Stomach smooth muscle (tissue), 2 donors: ENCODE results near the gene PUS10.
"Not testable (repeated sequence)": the region's sequence is repeated elsewhere in the genome, so short reads cannot be mapped to it uniquely, and the experiment has no call there.

Experiments used
- H3K27ac ChIP-seq: one replicate; pipeline ENCODE4 v1.7.0; 2013; ENCODE audit warnings: mild to moderate bottlenecking, low read length, inconsistent platforms
- H3K27me3 ChIP-seq, 2 donors: one replicate each; pipeline ENCODE4 v1.7.0; 2013; ENCODE audit warnings: low read length in 2 of 2; ENCODE audit not compliant: insufficient read depth in 2 of 2, control insufficient read depth in 1 of 2
- H3K36me3 ChIP-seq, 2 donors: one replicate each; pipeline ENCODE4 v1.7.0; 2013; ENCODE audit warnings: low read length in 2 of 2; ENCODE audit not compliant: control insufficient read depth in 2 of 2, insufficient read depth in 2 of 2
- H3K4me1 ChIP-seq: one replicate; pipeline ENCODE4 v1.7.0; 2013; ENCODE audit warnings: low read length; ENCODE audit not compliant: control insufficient read depth, insufficient read depth
- H3K4me3 ChIP-seq, 2 donors: one replicate each; pipeline ENCODE4 v1.7.0; 2013; ENCODE audit warnings: low read length in 2 of 2
- H3K9ac ChIP-seq, 2 donors: one replicate each; pipeline ENCODE4 v1.7.0; 2013; ENCODE audit warnings: low read length in 2 of 2, mild to moderate bottlenecking in 1 of 2
- H3K9me3 ChIP-seq, 2 donors: one replicate each; pipeline ENCODE4 v1.7.0; 2013; ENCODE audit warnings: low read length in 2 of 2; ENCODE audit not compliant: control insufficient read depth in 2 of 2
- donor health status: healthy.
- donor health status: Pancreatic carcinoma.

PUS10 gene

DNA sequence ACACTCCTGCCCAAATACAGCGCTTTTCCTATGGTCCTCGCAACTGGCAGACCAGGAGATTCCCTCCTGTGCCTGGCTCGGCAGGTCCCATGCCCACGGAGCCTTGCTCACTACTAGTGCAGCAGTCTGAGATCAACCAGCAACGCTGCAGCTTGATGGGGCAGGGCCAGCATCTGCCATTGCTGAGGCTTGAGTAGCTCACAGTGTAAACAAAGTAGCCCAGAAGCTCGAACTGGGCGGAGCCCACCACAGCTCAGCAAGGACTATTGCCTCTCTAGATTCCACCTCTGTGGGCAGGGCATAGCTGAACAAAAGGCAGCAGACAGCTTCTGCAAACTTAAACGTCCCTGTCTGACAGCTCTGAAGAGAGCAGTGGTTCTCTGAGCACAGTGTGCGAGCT, 16.5 kb upstream of the PUS10 start:
- H3K27ac ChIP-seq, H3K9ac ChIP-seq, H3K4me1 ChIP-seq, H3K4me3 ChIP-seq, H3K9me3 ChIP-seq, H3K27me3 ChIP-seq: not testable (repeated sequence)
- peaks cover 16 to 24% of the 10 kb centered on the region in 2 donors for H3K36me3 ChIP-seq

DNA sequence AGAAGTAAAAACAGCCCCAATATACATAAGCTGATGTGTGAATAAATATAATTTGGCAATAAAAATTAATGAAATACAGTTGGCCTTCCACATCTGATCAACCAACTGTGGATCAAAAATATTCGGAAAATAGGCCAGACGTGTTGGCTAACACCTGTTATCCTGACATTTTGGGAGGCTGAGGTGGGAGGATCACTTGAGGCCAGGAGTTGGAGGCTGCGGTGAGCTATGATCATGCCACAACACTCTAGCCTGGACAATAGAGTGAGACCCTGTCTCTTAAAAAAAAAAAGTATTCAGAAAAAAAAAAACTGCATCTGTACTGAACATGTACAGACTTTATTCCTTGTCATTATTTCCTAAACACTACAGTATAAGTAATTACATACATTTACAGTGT, 11.5 kb upstream of the PUS10 start:
- H3K36me3 ChIP-seq: peaks cover 17 to 22% of the 10 kb centered on the region in 2 donors

GRCh38 chr2:61023670-61024069, 5.6 kb upstream of the PUS10 start:
- no peak overlapping the region for H3K27ac ChIP-seq
- H3K4me1 ChIP-seq: peaks cover 3% of the 10 kb centered on the region
- peaks cover 4% of the 10 kb centered on the region in 2 donors for H3K36me3 ChIP-seq
- H3K27me3 ChIP-seq: no peaks in the 10 kb centered on the region
- peaks cover 0 to 3% of the 10 kb centered on the region in 2 donors for H3K9me3 ChIP-seq
- no peak overlapping the region for H3K4me3 ChIP-seq
- no peak overlapping the region for H3K9ac ChIP-seq

More for the DNA sequence above, 11.5 kb upstream of the PUS10 start:
- Histone ChIP-seq H3K4me3 (no peak overlapping the region), H3K9ac (no peak overlapping the region), H3K27me3 (no peaks in the 10 kb centered on the region), H3K4me1 (no peaks in the 10 kb centered on the region), H3K27ac (no peak overlapping the region), H3K9me3 (no peaks in the 10 kb centered on the region)

DNA sequence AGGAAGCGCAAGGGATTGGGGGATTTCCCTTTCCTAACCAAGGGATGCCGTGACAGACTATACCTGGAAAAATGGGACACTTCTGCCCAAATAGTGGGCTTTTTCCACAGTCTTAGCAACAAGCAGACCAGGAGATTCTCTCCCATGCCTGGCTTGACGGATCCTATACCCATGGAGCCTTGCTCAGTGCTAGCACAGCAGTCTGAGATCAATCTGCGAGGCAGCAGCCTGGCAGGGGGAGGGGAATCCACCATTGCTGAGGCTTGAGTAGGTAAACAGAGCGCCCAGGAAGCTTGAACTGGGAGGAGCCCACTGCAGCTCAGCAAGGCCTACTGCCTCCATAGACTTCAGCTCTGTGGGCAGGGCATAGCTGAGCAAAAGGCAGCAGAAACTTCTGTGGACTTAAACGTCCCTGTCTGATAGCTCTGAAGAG, 3.2 kb upstream of the PUS10 start:
- Histone ChIP-seq H3K4me3 (no peak overlapping the region), H3K27ac (no peak overlapping the region), H3K9ac (no peak overlapping the region), H3K9me3 (peaks cover 0 to 3% of the 10 kb centered on the region in 2 donors), H3K27me3 (no peaks in the 10 kb centered on the region), H3K36me3 (peaks cover 0 to 4% of the 10 kb centered on the region in 2 donors), H3K4me1 (peaks cover 8% of the 10 kb centered on the region)

DNA sequence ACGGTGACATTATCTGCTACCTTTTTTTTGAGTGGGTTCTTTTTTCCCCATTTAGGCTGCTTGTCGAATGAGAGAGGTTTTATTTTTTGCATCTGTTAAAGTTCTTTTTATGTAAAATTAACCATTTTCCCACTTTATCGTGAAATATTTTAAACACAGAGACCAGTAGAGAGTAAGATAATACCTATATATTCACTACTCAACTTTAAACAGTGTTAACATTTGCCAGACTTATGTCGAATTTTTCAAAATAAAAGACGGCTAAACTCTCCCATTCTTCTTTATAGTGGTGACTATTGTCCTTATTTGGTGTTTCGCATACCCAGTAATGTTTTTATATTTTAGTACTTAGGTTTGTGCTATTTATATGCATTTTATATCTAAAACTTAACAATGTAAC, 743 bp upstream of the PUS10 start:
- Histone ChIP-seq H3K9ac (peak overlapping the region in 1 of 2 donors; percentile 87), H3K9me3 (peaks cover 0 to 3% of the 10 kb centered on the region in 2 donors), H3K27ac (no peak overlapping the region), H3K4me3 (peak overlapping the region; percentile 90 to 98), H3K4me1 (peaks cover 8% of the 10 kb centered on the region), H3K36me3 (peaks cover 0 to 4% of the 10 kb centered on the region in 2 donors), H3K27me3 (no peaks in the 10 kb centered on the region)

DNA sequence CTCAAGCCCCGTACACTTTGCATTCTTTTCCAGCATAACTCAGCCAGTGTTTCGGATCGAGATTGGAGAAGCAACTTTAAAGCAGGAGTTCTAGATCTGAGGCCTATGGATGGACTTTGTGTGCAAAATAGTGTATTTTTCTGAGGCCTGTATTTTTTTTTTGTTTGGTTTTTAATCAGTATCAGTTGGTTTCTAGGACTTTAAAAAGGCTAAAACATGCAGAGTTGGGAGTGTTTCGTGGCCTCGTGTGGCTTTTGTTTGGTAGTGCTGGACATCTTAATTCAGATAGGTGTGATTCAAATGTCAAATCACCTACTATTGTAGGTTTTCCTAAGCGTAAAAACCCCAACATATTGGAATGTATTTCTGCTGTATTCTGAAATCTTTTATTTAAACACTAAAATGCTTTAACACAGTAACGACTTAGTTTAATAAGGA, 282 bp upstream of the PUS10 start:
- H3K27ac ChIP-seq: peak overlapping the region; percentile 87
- peak overlapping the region; percentile 87 to 95 for H3K9ac ChIP-seq
- peak overlapping the region; percentile 90 to 98 for H3K4me3 ChIP-seq
- H3K4me1 ChIP-seq: peaks cover 8% of the 10 kb centered on the region
- H3K9me3 ChIP-seq: peaks cover 0 to 3% of the 10 kb centered on the region in 2 donors
- H3K36me3 ChIP-seq: peaks cover 0 to 4% of the 10 kb centered on the region in 2 donors
- no peaks in the 10 kb centered on the region for H3K27me3 ChIP-seq

DNA sequence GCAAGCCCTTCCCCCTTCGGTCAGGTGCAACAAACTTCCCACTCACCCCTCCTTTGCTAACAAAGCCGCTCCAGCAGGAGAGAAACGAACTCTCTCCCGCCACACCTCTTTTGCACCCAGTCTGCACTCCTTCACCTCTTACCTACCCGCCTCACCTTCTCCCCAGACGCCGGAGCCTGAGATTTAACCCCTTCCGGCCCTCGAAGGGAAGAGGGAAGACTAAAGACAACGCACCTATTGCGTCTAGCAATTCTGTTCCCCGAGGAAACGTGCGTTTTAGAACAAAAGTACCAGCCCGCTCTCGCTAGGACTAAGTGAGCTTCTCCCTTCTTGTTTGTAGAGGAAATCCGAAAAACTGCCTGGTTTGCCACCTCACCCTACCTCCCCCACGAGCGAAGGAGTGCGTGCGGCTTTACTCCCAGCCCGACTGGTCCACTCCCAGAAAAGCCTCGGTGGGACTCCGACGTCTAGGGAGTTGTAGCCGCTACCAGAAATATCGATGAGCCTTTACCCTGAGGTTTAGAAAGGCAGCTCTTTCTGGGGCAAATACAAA, 976 bp downstream of the PUS10 start:
- Histone ChIP-seq H3K9ac (peak overlapping the region; percentile 87 to 95), H3K4me1 (peaks cover 8% of the 10 kb centered on the region), H3K27me3 (no peaks in the 10 kb centered on the region), H3K27ac (peak overlapping the region; percentile 87), H3K9me3 (no peaks in the 10 kb centered on the region), H3K4me3 (peak overlapping the region; percentile 90 to 98), H3K36me3 (peaks cover 0 to 2% of the 10 kb centered on the region in 2 donors)

- Histone ChIP-seq H3K9me3 (no peaks in the 10 kb centered on the region), H3K36me3 (no peaks in the 10 kb centered on the region), H3K9ac (peak overlapping the region; percentile 87 to 95), H3K27me3 (no peaks in the 10 kb centered on the region), H3K27ac (peak overlapping the region; percentile 87), H3K4me1 (peaks cover 8% of the 10 kb centered on the region), H3K4me3 (peak overlapping the region; percentile 90 to 98)
Observed at GRCh38 chr2:61016392-61017002, 1.6 kb downstream of the PUS10 start.

DNA sequence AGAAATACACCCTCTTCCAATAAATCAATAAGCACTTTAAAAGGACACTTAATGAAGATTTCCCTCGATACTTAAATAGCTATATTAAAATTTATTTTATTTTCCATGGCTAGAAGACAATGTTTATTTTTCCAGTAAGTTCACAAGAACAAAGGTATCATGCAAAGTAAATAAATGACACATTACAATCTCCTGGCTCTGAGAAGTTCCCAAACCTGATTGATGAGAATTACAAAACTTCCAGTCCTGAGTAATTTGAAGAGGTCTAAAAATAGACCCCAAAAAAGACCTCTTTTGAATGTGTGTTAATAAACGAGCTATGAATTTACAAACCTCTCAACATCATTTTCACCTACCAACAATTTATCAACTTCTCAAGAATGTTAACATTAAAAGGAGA, 2.1 kb downstream of the PUS10 start:
- no peaks in the 10 kb centered on the region for H3K36me3 ChIP-seq
- H3K9ac ChIP-seq: peak overlapping the region; percentile 87 to 95
- no peaks in the 10 kb centered on the region for H3K9me3 ChIP-seq
- no peaks in the 10 kb centered on the region for H3K27me3 ChIP-seq
- no peak overlapping the region for H3K27ac ChIP-seq
- peaks cover 7% of the 10 kb centered on the region for H3K4me1 ChIP-seq
- peak overlapping the region; percentile 90 to 98 for H3K4me3 ChIP-seq

GRCh38 chr2:61014763-61015162, 3.3 kb downstream of the PUS10 start:
- no peak overlapping the region for H3K27ac ChIP-seq
- H3K4me1 ChIP-seq: peaks cover 6% of the 10 kb centered on the region
- no peaks in the 10 kb centered on the region for H3K27me3 ChIP-seq
- H3K4me3 ChIP-seq: no peak overlapping the region
- no peaks in the 10 kb centered on the region for H3K36me3 ChIP-seq
- H3K9me3 ChIP-seq: no peaks in the 10 kb centered on the region
- H3K9ac ChIP-seq: no peak overlapping the region

- H3K27me3 ChIP-seq: no peaks in the 10 kb centered on the region
- H3K9ac ChIP-seq: no peak overlapping the region
- H3K4me3 ChIP-seq: no peak overlapping the region
- no peaks in the 10 kb centered on the region for H3K9me3 ChIP-seq
- no peaks in the 10 kb centered on the region for H3K36me3 ChIP-seq
- no peak overlapping the region for H3K27ac ChIP-seq
- peaks cover 6% of the 10 kb centered on the region for H3K4me1 ChIP-seq
Observed at GRCh38 chr2:61013382-61013781, 4.7 kb downstream of the PUS10 start.
